PFSK-1 (cell line): Measurements from ENCODE around the gene CHSY3.

Experiments used
- FOXP2 ChIP-seq: optimal IDR thresholded peaks from 2 replicates; pipeline ENCODE3; 2011; ENCODE audit warnings: borderline replicate concordance, control low read depth, inconsistent platforms; ENCODE audit not compliant: insufficient read depth; ENCODE audit errors: extremely low read length, extremely low read depth
- POLR2AphosphoS5 ChIP-seq: IDR thresholded peaks from 2 replicates; pipeline ENCODE4 v1.6.1; 2012; ENCODE audit warnings: low read depth, mild to moderate bottlenecking, control low read depth, low read length, moderate library complexity
- SIN3A ChIP-seq: IDR thresholded peaks from 2 replicates; pipeline ENCODE4 v1.6.1; 2012; ENCODE audit warnings: mild to moderate bottlenecking, low read length, moderate library complexity, borderline replicate concordance; ENCODE audit not compliant: insufficient read depth
- TAF1 ChIP-seq: IDR thresholded peaks from 2 replicates; pipeline ENCODE4 v1.6.1; 2012; ENCODE audit warnings: low read length, control low read depth, borderline replicate concordance; ENCODE audit not compliant: insufficient read depth
- TF ChIP-seq, protein P1 (sequence below), 2 experiments: IDR thresholded peaks; 2 replicates each; pipeline versions ENCODE4 v1.6.1 to v1.8.0; 2011 to 2012; ENCODE audit warnings: low read depth in 2 of 2, low read length in 2 of 2, control low read depth in 1 of 2, inconsistent platforms in 1 of 2, mild to moderate bottlenecking in 1 of 2, moderate library complexity in 1 of 2; ENCODE audit not compliant: insufficient read depth in 1 of 2

Gene CHSY3

DNA sequence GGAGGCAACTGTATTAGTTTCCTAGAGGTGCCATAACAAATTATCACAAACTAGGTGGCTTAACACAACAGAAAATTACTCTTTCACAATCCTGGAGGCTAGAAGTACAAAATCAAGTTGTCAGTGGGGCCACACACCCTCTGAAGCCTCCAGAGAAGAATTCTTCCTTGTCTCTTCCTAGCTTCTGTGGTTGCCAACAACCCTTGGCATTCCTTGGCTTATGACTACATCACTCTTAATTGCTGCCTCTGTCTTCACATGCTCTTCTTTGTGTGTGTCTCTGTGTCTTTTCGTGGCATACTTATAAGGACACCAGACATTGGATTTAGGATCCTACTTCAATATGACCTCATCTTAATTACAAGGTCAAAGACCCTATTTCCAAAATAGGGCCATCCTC lies 327.5 kb downstream of the CHSY3 start:
- TF ChIP-seq FOXP2 (no peak), TAF1 (no peak), POLR2AphosphoS5 (no peak)
- TF ChIP-seq, protein P1, sequence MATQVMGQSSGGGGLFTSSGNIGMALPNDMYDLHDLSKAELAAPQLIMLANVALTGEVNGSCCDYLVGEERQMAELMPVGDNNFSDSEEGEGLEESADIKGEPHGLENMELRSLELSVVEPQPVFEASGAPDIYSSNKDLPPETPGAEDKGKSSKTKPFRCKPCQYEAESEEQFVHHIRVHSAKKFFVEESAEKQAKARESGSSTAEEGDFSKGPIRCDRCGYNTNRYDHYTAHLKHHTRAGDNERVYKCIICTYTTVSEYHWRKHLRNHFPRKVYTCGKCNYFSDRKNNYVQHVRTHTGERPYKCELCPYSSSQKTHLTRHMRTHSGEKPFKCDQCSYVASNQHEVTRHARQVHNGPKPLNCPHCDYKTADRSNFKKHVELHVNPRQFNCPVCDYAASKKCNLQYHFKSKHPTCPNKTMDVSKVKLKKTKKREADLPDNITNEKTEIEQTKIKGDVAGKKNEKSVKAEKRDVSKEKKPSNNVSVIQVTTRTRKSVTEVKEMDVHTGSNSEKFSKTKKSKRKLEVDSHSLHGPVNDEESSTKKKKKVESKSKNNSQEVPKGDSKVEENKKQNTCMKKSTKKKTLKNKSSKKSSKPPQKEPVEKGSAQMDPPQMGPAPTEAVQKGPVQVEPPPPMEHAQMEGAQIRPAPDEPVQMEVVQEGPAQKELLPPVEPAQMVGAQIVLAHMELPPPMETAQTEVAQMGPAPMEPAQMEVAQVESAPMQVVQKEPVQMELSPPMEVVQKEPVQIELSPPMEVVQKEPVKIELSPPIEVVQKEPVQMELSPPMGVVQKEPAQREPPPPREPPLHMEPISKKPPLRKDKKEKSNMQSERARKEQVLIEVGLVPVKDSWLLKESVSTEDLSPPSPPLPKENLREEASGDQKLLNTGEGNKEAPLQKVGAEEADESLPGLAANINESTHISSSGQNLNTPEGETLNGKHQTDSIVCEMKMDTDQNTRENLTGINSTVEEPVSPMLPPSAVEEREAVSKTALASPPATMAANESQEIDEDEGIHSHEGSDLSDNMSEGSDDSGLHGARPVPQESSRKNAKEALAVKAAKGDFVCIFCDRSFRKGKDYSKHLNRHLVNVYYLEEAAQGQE (IDR thresholded peaks at IDR 0.05; ENCODE audit: insufficient read depth in 1 of 2, low read depth in 2 of 2, low read length in 2 of 2) = no peak

DNA sequence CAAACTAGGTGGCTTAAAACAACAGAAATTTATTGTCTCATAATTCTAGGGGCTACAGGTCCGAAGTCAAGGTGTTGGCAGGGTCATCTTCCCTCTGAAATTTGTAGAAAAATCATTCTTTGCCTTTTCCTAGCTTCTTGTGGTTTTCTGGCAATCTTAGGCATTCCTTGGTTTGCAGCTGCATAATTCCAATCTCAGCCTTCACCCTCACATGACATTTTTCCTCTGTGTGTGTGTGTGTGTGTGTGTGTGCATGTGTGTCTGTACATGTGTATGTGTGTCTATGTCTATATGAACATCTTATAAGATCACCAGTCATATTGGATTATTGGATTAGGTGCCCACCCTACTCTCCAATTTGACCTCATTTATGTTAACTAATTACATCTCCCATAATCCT lies 330.6 kb downstream of the CHSY3 start:
- TF ChIP-seq TAF1 (no peak), POLR2AphosphoS5 (no peak), FOXP2 (no peak), SIN3A (no peak)
- TF ChIP-seq, protein P1 (IDR thresholded peaks at IDR 0.05; ENCODE audit: insufficient read depth in 1 of 2, low read depth in 2 of 2, low read length in 2 of 2) = no peak
